WERI-Rb-1 (cell line): ENCODE measurements around the gene CPPED1.
"Not testable (repeated sequence)": the region's sequence is repeated elsewhere in the genome, so short reads cannot be mapped to it uniquely, and the experiment has no call there.

ENCODE experiments used
- DNase-seq: peaks from one replicate; pipeline ENCODE4 v3.0.0-alpha.2; 2020
- H3K27ac ChIP-seq: fragments of 250-450 bp; sonication (Bioruptor Pico); 2 replicates; pipeline ENCODE4 v1.5.1; 2020; ENCODE audit warnings: mild to moderate bottlenecking, moderate library complexity
- H3K27me3 ChIP-seq: fragments of 250-450 bp; sonication (Bioruptor Pico); 2 replicates; pipeline ENCODE4 v1.5.1; 2021; ENCODE audit warnings: mild to moderate bottlenecking, low read depth, moderate library complexity; ENCODE audit not compliant: insufficient read depth, severe bottlenecking
- H3K36me3 ChIP-seq: fragments of 250-450 bp; sonication (Bioruptor Pico); 2 replicates; pipeline ENCODE4 v1.5.1; 2020; ENCODE audit warnings: mild to moderate bottlenecking, moderate library complexity
- H3K4me3 ChIP-seq: 2 replicates; pipeline ENCODE4 v1.5.1; 2011; ENCODE audit warnings: low read depth, mild to moderate bottlenecking, control low read depth, low read length
- H3K9me3 ChIP-seq: fragments of 250-450 bp; sonication (Bioruptor Pico); 2 replicates; pipeline ENCODE4 v1.5.1; 2021; ENCODE audit warnings: mild to moderate bottlenecking, moderate library complexity; ENCODE audit not compliant: severe bottlenecking
- CTCF ChIP-seq: IDR thresholded peaks from 2 replicates; pipeline ENCODE4 v1.5.1; 2011; ENCODE audit warnings: low read depth, mild to moderate bottlenecking, control low read depth, inconsistent platforms, low read length

The CPPED1 gene

DNA sequence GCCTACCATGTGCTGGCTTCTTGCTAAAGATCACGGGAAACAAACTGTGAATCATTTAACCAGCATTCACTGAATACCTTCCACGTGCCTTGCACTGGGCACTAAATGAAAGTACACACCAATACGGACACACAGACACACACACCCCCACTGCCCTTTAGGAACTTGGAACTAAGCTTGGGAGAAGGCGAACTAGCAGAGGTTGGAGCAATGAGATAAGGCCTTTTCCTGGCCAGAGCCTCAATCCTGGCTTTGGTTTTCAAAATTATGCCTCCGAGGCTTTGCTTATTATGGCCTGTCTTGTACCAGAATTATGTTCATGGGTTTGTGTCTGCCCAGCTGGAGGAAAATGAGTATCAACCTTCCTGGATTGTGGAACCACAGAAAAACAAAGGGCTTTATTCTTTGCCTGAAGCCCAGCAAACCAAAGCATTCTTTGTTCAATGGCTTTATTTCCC, 32.3 kb downstream of the CPPED1 start:
- H3K27me3 ChIP-seq: no peaks in the 10 kb centered on the region
- no peak overlapping the region for H3K27ac ChIP-seq
- H3K4me3 ChIP-seq: no peak overlapping the region
- TF ChIP-seq CTCF: no peak
- no peaks in the 10 kb centered on the region for H3K9me3 ChIP-seq
- DNase-seq: no peak
- peaks cover 10% of the 10 kb centered on the region; the same call in 1 of the 2 replicates for H3K36me3 ChIP-seq

- DNase-seq: no peak
- H3K27me3 ChIP-seq: no peaks in the 10 kb centered on the region
- no peak overlapping the region for H3K27ac ChIP-seq
- no peak for TF ChIP-seq CTCF
- no peak overlapping the region for H3K4me3 ChIP-seq
- no peaks in the 10 kb centered on the region for H3K9me3 ChIP-seq
- peaks cover under 1% of the 10 kb centered on the region; the same call in 1 of the 2 replicates for H3K36me3 ChIP-seq
Measured at GRCh38 chr16:12769525-12769924, 34.2 kb downstream of the CPPED1 start.

DNA sequence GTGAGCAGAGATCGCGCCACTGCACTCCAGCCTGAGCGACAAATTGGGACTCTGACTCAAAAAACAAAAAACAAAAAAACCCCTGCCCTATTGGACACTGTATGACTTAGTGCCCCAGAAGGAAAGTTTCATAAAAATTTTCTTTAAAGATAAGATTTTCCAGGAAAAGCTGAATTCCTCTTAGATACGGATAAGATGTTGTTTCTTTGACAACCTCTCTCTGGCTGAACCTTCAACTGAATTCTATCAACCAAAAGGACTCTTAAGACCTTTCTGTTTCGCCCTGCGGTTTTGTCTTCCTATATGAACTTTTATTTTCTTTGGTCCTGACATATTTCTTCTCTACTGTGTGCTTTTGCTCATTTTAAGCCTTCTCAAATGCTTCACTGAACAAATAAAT, 35.8 kb downstream of the CPPED1 start:
- H3K4me3 ChIP-seq: no peak overlapping the region

DNA sequence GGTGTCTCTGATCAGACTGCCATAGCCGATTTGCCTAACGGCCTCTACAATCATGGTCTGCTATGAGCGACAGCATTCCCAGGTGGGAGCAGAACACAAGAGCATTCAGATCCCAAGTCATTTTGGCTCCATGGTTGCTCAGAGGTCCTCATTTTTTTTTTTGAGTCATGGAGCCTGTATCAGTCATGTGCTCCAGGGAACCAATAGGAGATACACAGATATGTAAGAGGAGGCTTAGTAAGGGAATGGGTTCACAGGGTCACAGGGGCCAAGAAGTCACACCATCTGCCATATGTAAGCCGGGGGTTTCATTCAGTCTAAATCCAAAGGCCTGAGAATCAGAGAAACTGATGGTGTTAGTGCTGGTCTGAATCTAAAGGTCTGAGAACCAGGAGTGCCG, 36.8 kb downstream of the CPPED1 start:
- H3K9me3 ChIP-seq: no peaks in the 10 kb centered on the region
- TF ChIP-seq CTCF: no peak
- no peak overlapping the region for H3K27ac ChIP-seq
- no peak overlapping the region for H3K4me3 ChIP-seq
- no peak for DNase-seq
- H3K36me3 ChIP-seq: no peaks in the 10 kb centered on the region; the same call in 1 of the 2 replicates
- H3K27me3 ChIP-seq: no peaks in the 10 kb centered on the region

More for the DNA sequence above, 35.8 kb downstream of the CPPED1 start:
- Histone ChIP-seq H3K27ac (no peak overlapping the region), H3K36me3 (no peaks in the 10 kb centered on the region; the same call in 1 of the 2 replicates), H3K27me3 (no peaks in the 10 kb centered on the region), H3K9me3 (no peaks in the 10 kb centered on the region)
- no peak for DNase-seq
- TF ChIP-seq CTCF: no peak

- not testable (repeated sequence) for H3K9me3 ChIP-seq, H3K4me3 ChIP-seq, H3K27ac ChIP-seq, H3K36me3 ChIP-seq, DNase-seq, H3K27me3 ChIP-seq
Measured at GRCh38 chr16:12766208-12766607, 37.5 kb downstream of the CPPED1 start.

GRCh38 chr16:12764813-12765488, 38.7 kb downstream of the CPPED1 start:
- H3K27ac ChIP-seq: no peak overlapping the region
- H3K4me3 ChIP-seq: no peak overlapping the region
- TF ChIP-seq CTCF: no peak
- DNase-seq: no peak
- H3K9me3 ChIP-seq: no peaks in the 10 kb centered on the region
- H3K36me3 ChIP-seq: no peaks in the 10 kb centered on the region; the same call in 1 of the 2 replicates
- no peaks in the 10 kb centered on the region for H3K27me3 ChIP-seq
